Activated CD4-positive, alpha-beta T cell treated with anti-CD3 and anti-CD28 coated beads for 48 hours (primary cell): ENCODE measurements around the gene KRT28.
"Not testable (repeated sequence)": the region's sequence is repeated elsewhere in the genome, so short reads cannot be mapped to it uniquely, and the experiment has no call there.

Experiments used
- DNase-seq: peaks from one replicate; pipeline ENCODE4 v3.0.0-alpha.2; 2020

The KRT28 gene

GRCh38 chr17:40778461-40778860 is 21.3 kb downstream of the KRT28 start:
- DNase-seq: no peak

DNA sequence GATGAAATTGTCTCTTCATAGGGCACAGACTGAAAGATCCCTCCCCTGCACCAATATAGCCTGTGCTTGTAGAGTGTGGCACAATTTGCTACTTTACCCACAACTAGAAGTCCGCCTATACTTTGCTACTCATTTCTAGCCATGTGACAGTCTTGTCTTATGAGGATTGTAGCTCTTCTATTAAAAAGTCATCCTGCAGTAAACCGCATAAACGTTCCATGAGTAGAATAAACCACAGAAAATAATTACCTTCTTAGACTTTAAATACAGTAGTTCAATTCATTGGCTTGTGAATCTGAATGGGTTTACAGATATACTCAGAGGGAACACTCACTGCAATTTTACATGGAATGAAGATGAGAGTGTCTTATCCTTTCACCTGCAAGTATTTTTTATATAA is 21.8 kb downstream of the KRT28 start:
- no peak for DNase-seq

DNA sequence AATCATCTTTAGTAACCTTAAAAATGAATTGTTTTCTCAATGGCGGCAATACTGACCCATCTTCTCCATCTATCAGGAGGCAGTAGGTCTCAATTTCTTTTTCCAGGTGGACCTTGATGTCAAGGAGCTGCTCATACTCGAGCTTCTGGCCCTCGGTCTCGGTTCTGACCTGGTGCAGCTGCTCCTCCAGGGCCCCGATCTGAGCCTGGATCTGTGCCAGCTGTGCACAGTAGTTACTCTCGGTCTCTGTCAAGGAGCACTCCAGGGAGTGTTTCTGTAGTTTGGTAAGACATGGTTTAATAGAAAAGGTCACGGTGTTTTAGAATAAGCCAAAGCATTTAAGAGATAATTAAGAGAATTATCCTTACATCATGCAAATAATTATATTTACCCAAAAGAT is 22.3 kb downstream of the KRT28 start:
- no peak for DNase-seq

- DNase-seq: no peak
These were observed 23.8 kb downstream of the KRT28 start for GRCh38 chr17:40775945-40776344.

DNA sequence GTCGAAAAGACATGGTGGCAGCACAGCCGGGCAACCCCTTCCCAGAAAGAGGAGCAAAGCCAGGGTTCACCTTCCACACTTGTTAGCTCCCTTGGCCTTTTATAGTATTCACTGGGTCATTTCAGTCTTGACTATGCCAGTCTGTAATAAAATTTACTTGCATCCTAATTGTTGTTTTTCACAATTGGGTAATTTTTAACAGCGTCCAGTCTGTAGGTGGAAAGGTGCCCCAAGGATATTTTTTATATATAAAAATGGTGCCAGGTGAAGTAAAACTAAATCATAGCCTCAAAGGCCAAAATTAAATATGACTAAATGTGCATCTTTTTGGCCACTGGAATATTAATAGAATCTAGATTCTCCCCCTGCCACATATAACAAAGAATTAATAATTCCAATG is 27.7 kb downstream of the KRT28 start, which contains the start of gene KRT26:
Gene KRT26 (minus strand): TSS at position 101 of the 400 bp plus-strand sequence. CDS start 88 bp downstream, at position 13.
- no peak for DNase-seq

- DNase-seq: no peak
These were observed 34.1 kb downstream of the KRT28 start for GRCh38 chr17:40765657-40766056.

DNA sequence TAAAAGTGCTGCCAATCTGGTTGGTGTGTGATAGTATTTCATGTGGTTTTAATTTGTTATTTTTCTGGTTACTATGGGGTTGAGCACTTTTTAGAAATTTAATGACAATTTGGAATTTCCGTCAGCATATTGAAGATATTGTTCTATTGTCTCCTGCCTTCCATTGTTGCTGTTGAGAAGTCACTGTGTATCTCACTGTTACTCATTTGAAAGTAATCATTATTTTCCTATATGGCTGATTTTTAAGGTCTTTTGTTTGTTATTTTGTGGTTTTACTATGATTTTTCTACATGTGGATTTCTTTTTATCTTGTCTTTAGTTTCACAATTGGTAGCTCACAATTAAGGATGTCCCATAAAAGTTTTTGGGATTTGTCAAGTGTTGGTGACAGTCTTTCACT is 36.0 kb downstream of the KRT28 start:
- no peak for DNase-seq

DNA sequence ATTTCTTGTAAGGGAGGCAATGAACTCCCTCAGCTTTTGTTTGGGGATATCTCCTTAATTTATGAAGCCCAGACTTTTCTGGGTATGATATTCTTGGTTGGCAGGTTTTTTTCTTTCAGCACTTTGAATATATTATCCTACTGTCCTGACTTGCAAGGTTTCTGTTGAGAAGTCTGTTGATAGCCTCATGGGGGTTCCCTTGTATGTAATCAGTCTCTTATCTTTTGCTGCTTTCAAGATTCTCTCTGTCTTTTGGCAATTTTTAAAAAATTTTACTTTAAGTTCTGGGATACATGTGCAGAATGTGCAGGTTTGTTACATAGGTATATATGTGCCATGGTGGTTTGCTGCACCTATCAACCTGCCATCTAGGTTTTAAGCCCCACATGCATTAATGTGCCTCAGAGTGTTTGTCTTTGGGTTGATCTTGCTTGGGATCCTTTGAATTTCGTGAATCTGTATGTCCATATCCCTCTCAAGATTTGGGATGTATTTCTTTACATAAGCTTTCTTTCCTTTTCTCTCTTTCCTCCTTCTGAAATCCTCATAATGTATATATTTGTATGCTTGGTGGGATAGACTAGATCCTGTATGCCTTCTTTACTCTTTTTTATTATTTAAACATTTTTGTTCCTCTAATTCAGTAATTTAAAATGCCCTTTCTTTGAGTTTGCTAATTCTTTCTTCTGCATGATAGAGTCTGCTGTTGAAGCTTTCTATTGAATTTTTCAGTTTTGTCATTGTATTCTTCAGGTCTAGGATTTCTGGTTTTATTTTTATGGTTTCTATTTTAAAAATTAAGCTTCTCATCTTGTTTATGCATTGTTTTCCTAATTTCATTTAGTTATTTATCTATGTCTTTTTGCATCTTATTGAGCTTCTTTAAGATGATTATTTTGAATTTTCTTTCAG is 39.4 kb downstream of the KRT28 start:
- DNase-seq: no peak

GRCh38 chr17:40755231-40755630 is 44.5 kb downstream of the KRT28 start, which contains the start of gene KRT25:
Gene KRT25, minus strand, starts transcription at chr17:40755331. Its CDS starts 60 bp downstream, at chr17:40755271.
- no peak for DNase-seq

GRCh38 chr17:40753804-40754203 is 46.0 kb downstream of the KRT28 start:
- DNase-seq: no peak

- DNase-seq: no peak
These were observed 48.7 kb downstream of the KRT28 start for GRCh38 chr17:40751065-40751464.

DNA sequence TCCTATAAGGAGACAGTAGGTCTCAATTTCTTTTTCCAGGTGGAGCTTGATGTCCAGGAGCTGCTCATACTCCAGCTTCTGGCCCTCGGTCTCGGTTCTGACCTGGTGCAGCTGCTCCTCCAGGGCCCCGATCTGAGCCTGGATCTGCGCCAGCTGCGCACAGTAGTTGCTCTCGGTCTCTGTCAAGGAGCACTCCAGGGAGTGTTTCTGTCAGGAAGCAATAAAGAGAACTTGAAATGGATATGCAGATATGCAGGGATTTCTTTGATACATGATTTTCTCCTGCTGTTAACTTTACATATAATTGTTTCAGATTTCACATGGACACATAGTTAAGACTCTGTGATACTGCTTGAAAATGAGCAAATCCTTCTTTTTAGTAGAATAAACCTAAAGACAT is 49.4 kb downstream of the KRT28 start:
- DNase-seq: no peak

GRCh38 chr17:40748666-40749065 is 51.1 kb downstream of the KRT28 start:
- DNase-seq: not testable (repeated sequence)
